Adipose tissue (tissue), 3 donors: ENCODE data around the gene CIART. TPM values are rescaled to one million over a fixed set of nuclear protein-coding genes. Genes with fewer than 3 reads are reported as not detected.
"Not testable (repeated sequence)": the region's sequence is repeated elsewhere in the genome, so short reads cannot be mapped to it uniquely, and the experiment has no call there.

Source experiments
- H3K27ac ChIP-seq: one replicate; pipeline ENCODE4 v1.5.1; 2013; ENCODE audit warnings: low read depth, low read length
- WGBS, 3 donors: extraction: QIAGEN DNeasy Blood & Tissue Kit; methylation state at CpG; one replicate each; pipeline ENCODE4 v1.1.7; 2013; 5-methylcytosine and 5-hydroxymethylcytosine counted together
- polyA plus RNA-seq, 3 donors: library from polyadenylated mRNA; stranded (reverse); fragments of 200-250 nt; gene quantifications; one replicate each; pipeline ENCODE4 v1.2.3, GENCODE V29; 2013
- donor health status: healthy with polysubstance abuse.
- donor health status: Bipolar disorder and iron deficiency.
- donor health status: healthy.

CIART gene, protein sequence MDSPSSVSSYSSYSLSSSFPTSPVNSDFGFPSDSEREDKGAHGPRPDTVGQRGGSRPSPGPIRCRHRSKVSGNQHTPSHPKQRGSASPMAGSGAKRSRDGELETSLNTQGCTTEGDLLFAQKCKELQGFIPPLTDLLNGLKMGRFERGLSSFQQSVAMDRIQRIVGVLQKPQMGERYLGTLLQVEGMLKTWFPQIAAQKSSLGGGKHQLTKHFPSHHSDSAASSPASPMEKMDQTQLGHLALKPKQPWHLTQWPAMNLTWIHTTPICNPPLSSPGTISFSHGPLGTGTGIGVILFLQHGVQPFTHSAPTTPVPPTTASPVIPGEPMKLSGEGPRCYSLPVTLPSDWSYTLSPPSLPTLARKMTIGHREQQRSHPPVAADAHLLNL
- polyA plus RNA-seq: 1 to 10 TPM; 1.8 to 2.2 (median 1.8) TPM

DNA sequence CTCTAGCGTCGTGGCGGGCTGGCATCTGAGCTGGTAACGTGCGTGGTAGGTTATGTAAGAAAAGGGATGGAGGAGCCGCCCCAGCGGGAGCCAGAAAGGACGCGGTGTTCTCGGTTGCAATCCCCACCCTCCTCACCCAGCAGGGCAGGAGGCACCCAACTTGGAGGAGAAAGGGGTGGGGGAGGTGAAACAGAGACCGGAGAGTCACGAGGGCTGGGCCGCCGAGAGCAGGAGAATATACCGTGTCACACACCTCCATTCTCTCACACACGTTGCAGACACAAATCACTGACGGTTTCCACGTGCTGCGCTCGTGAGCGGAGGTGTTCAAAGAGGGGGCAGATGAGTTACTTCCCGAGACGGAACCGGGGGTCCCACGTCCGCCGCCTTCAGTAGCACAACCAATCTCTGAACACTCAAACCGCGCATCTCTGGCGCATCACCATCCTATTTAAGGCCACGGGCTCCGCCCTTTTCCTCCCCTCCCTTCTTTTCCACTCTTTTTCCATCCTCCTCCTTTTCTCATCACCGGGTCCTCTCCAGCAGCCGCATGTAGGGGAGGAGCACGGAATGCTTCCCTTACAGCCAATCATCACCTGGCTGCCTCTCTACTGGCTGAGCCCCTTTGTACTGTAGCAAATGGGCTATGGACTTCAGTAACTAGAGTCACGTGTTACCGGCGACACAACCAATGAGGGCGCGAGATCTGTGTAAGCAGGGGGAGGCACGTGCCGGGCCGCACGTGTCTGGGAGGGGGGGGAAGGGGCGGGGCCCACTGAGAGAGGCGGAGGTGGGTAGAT lies at the start of gene CIART:
CIART (plus strand) TSS at position 797 of the 800 bp plus-strand sequence. CDS start 714 bp downstream, outside the sequence.
- H3K27ac ChIP-seq: no peak within 1 kb of the TSS
- 0 to 2% (median 1%) methylated on average over 44 to 46 of the region's 46 CpGs for WGBS, 3 donors

DNA sequence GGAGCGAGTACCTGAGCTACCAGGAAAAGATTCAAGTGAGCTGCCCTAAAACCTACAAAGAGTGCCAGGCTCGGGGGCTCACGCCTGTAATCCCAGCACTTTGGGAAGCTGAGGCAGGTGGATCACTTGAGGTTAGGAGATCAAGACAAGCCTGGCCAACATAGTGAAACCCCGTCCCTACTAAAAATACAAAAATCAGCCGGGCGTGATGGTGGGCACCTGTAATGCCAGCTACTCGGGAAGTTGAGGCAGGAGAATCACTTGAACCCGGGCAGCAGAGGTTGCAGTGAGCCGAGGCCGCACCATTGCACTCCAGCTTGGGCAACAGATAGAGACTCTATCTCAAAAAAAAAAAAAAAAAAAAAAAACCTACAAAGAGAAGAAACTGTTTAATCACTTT lies 49.4 kb upstream of the CIART start:
- 88 to 92% (median 91%) methylated on average over 10 of the region's 10 CpGs for WGBS, 3 donors
- not testable (repeated sequence) for H3K27ac ChIP-seq

DNA sequence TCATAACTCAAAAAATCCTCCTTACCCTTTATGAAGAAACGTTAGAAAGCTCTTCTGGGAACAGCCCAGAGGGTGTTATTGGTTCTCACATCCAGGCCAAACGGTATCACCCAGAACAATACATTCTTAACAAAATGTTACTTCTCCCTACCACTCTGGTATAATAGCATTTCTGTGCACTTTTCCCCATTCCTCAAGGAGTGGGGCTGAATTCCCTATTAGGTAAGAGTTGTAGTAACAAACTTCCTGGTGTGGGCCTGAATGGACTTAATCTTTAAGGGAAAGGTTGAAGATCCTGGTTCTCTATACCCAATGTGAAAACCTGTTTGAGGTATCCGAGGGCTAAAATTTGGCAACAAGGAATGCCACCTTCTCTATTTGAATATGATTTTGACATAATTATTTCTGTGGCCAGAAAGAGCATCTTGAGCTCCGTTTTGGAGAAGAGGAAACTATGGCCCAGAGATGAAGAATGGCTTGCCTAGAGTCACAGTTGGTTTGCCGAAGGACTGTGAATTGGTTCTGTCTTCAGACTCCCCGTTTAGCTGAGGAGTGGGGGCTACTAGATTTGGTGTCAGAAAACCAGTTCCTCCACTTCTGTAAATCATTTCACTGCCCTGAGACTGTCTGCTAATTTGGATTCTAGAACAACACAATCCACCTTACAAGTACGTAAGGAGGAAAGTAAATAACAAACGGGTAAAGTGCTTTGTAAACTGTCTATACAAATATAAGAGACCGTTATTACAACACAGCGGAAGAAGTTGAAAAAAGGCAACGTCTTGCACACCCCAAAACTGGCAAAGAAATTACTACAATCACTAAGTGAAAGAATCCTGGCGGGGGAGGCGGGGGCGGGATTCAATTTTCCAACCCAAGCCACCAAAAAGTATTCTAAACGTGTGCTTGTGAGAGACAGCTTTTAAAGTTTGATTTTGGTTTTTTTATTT lies 48.7 kb upstream of the CIART start:
- H3K27ac ChIP-seq: no peak overlapping the region
- WGBS, 3 donors: 10 to 13% (median 10%) methylated on average over 15 of the region's 15 CpGs

DNA sequence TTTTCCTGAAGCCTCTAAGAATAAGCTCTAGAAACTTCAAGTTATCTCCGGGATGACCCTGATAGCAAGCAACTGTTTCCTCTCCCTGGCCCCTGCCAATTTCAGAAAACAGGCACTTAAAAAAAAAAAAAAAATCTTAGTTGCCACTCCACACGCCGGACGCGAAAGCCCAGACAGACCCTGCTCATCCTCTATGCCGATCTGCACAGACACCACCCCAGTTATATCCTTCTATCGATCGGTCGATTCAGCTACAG lies 48.1 kb upstream of the CIART start:
- WGBS, 3 donors: 0 to 1% (median 1%) methylated on average over 9 of the region's 9 CpGs
- peak overlapping the region; percentile 88 for H3K27ac ChIP-seq

DNA sequence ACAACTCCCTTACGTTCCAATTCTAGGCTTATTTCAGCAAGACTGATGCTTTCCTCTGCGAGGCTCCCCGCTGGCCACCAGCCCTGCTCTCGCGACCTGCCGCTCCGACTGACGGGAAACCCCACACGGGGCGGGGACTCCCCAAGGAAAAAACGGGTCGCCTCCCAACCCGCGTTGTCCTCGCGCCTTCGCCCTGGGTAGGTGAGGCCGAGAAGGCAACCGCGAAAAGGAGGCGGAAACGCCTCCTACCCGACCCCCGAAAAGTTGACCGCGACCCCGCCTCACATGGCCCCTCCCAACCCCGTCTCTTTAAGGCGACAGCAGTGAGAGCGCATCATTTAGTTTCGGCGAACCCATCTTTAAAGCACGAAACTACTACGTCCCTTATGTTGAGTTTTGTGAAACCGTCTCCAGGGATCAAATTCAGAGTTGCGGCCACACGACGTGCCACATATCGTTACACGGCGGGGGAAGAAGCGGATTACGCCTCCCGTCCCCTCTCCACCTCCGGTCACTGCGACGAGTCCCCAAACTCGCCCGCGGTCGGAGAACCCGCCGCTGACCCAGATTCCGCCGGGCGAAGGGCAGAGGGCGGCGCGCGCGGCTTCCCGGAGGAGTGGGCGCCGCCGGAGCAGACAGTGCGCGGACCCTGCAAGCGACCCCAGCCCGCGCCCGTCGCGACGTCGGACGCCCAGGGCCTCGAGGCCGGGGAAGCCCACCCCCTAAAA lies 47.6 kb upstream of the CIART start:
- WGBS, 3 donors: 0 to 1% (median 0%) methylated on average over 73 to 78 of the region's 78 CpGs
- peak overlapping the region; percentile 88 for H3K27ac ChIP-seq

DNA sequence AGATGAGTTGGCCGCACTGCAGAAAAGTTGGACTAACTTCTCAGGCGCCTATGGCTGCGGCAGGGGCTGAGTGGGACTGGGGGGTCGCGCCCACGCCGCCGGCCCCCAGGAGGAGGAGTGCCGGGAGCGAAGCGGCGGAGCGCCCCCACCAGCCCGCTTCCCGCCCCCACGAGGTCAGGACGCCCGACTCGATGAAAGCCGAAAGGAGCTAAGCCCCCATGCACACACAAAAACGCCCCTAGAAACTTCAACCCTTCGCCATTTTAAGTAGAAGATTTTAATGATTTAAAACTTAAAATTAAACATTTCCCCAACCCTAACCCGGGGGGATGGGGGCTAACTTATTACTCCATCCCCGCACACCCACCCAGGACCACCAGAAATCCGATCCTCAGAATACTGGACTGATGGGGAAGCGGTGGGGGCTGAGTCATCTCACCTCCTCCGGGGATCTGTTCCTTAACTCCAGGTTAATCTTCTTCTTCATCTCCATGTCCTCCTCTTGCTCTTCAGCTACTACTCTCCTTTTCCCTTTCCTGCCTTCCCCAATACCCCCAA lies 47.0 kb upstream of the CIART start:
- 0 to 1% (median 0%) methylated on average over 24 to 27 of the region's 27 CpGs for WGBS, 3 donors

DNA sequence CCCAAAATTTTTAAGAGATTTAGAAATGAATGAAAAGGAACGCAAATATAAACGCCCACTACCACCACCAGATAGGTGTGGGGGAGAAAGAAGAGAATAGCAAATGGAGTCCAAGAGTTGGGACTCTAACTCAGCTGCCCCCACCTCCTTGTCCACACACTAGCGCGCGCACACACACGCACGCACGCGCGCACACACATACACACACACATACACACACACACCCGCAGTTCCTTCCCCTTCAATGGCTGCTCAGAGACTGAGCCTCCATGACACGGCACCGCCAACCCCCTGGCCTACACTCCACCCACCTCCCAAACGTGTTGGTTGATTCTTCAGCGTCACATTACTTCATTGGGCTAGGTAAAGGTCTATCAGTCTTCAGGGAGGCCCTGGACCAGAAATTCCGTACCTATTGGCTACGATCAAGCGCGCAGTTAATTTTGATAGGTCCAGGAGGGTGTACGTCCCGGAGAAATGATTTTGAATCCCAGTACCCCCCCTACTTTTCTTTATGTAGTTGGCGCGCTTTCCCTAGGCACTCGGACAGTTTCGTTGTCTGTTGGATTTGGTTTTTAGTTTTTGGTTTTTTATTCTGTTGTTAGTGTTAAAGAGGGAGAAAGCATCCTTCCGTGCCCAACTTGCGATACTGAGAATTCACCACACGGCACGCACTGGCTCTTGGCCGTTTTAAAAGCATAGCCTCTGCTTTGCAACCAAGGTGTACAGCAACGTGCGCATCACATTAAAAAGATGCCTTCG lies 46.3 kb upstream of the CIART start, which contains the start of gene ANP32E:
ANP32E (minus strand) TSS at position 261 of the 762 bp plus-strand sequence. CDS start 326 bp downstream, outside the sequence.
- 0 to 1% (median 0%) methylated on average over 33 of the region's 33 CpGs for WGBS, 3 donors
- peak within 1 kb of the TSS; percentile 88 for H3K27ac ChIP-seq

More for the DNA sequence above, 47.0 kb upstream of the CIART start:
- peak overlapping the region; percentile 88 for H3K27ac ChIP-seq

DNA sequence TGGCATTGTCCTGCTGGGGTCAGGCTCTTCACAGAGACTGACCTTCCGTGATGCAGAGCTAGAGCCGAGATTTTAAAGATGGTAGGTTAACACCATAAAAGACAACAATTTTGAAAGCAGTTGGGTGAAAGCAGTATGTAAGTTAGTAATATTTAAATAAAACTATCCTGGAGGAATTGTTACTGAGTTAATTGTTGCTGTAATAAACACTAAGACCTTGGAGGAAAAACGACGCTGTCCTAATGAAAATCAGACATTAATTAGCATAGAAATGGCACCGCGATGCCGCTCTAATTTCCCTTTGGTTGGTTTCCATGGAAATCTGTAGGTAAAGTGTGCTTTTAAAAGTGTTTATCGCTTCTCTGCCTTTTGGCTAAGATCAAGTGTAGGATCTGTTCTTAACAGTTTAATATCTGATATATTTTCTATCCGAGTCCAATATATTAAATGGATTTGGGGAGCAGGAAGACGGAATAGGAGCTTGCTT lies 45.7 kb upstream of the CIART start:
- no peak overlapping the region for H3K27ac ChIP-seq
- WGBS, 3 donors: 27 to 31% (median 29%) methylated on average over 10 of the region's 10 CpGs

DNA sequence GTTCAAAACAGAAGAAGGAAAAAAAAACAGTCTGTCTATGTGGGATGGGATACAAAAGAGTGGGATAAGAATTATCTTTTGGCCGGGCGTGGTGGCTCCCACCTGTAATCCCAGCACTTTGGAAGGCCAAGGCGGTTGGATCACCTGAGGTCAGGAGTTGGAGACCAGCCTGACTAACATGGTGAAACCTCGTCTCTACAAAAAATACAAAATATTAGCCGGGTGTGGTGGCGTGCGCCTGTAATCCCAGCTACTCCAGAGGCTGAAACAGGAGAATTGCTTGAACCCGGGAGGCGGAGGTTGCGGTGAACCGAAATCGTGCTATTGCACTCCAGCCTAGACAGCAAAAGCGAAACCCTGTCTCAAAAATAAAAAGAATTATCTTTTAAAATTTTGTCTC lies 45.2 kb upstream of the CIART start:
- not testable (repeated sequence) for H3K27ac ChIP-seq
- 94 to 96% (median 94%) methylated on average over 13 of the region's 13 CpGs for WGBS, 3 donors

DNA sequence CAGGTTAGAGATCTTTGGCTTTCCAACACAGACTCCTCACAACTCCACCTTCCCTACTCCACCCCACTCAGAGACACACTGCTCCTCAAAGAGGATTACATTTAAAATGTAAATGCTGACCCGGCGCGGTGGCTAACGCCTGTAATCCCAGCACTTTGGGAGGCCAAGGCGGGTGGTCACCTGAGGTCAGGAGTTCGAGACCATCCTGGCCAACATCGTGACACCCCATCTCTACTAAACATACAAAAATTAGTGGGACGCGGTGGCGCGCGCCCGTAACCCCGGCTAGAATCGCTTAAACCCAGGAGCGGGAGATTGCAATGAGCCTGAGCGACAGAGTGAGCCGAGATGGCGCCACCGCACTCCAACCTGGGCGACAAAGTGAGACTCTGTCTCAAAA lies 44.6 kb upstream of the CIART start:
- 95 to 96% (median 95%) methylated on average over 21 of the region's 21 CpGs for WGBS, 3 donors

DNA sequence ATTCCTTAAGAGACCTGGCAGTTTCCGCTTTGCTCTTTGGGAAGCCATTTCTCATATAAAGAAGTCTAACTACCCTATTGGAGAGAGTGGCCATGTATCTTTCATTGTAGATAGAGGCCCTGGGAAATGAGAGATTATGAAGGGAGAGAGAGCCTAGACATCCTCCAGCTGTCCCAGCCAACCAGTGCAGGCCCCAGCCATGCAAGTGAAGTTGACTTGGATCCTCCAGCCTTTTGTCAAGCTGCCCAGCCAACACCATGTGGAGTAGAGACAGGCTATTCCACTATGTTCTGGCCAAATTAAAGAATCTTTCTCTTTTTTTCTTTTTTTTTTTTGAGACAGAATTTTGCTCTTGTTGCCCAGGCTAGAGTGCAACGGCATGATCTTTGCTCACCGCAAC lies 39.4 kb upstream of the CIART start:
- no peak overlapping the region for H3K27ac ChIP-seq
- 91 to 96% (median 93%) methylated on average over 3 of the region's 3 CpGs for WGBS, 3 donors

More for the DNA sequence above, 44.6 kb upstream of the CIART start:
- no peak overlapping the region for H3K27ac ChIP-seq

DNA sequence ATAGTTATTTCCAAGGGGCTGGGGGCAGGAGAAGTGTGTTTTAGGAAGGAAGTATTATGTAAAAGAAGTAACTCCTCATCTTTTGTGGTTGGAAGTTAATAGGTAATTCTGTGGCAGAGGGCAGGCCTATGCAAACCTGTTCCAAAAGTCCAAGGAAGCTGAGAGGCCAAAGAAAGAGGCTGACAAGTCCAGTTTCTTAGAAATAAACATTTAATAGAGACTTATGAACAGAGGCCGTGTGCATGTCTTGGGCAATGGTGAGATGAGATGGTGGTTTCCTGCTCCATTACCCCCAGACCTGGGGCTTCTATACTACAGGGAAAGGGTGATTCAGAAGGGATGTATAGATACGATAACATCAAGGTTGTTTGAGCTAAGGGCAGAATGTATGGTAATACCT lies 32.4 kb upstream of the CIART start:
- 60 to 85% (median 60%) methylated on average over 2 of the region's 2 CpGs for WGBS, 3 donors

DNA sequence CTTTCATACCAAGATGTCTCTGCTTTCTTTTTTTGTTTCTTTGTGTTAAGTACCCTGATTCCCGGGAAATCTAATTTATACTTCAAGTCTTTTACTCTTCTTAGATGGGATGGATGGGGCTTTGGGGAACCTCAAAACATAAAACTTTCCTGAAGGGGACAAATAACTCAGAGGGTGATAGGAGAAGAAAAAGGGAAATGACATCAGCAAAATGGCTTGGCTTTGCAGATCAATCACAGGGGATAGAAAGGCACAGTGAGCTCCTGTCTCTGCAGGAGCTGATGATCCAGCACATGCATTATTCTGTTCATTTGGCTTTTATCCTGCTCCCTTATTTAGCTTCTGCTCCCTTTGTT lies 26.2 kb upstream of the CIART start:
- 0 to 3% (median 3%) methylated on average over 1 of the region's 1 CpG for WGBS, 3 donors
- H3K27ac ChIP-seq: no peak overlapping the region

More for the DNA sequence above, 32.4 kb upstream of the CIART start:
- no peak overlapping the region for H3K27ac ChIP-seq

DNA sequence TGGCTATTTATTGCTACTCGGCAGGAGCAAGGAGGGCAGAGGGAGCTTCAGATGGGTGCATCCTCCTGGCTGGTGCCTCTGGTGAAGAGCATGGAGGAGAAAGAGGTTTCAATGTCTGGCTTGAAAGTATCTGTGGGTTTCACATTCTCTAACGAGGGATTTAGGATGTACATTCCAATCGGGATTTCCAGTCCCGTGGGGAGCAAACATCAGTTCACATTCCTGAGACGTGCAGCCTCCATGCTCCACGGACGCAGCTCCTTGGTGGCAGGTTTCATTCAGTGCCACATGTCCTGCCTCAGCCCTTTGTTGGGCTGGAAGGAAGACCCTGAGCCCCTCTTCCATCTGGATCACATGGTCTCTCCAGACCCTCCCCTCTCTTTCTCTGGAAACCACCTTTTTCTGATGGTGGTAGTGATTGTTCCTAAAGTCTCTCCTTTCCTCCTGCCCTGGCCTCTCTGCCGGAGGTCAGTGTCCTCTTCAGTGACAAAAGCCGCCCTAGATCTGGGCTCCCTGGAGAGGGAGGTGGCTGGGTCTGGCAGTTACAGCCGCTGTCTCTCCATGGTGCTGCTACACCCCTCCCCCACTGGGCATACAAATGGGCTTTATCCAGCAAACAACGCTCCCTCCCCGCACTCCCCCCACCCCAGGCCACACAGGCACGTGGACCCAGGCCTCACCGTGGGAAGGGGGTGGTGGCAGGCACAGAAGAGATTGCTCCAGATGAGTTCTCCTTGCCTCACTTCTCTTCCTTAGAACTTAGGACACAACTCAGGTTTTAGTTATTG lies 25.6 kb upstream of the CIART start:
- WGBS, 3 donors: 27 to 34% (median 29%) methylated on average over 14 of the region's 14 CpGs
- no peak overlapping the region for H3K27ac ChIP-seq

DNA sequence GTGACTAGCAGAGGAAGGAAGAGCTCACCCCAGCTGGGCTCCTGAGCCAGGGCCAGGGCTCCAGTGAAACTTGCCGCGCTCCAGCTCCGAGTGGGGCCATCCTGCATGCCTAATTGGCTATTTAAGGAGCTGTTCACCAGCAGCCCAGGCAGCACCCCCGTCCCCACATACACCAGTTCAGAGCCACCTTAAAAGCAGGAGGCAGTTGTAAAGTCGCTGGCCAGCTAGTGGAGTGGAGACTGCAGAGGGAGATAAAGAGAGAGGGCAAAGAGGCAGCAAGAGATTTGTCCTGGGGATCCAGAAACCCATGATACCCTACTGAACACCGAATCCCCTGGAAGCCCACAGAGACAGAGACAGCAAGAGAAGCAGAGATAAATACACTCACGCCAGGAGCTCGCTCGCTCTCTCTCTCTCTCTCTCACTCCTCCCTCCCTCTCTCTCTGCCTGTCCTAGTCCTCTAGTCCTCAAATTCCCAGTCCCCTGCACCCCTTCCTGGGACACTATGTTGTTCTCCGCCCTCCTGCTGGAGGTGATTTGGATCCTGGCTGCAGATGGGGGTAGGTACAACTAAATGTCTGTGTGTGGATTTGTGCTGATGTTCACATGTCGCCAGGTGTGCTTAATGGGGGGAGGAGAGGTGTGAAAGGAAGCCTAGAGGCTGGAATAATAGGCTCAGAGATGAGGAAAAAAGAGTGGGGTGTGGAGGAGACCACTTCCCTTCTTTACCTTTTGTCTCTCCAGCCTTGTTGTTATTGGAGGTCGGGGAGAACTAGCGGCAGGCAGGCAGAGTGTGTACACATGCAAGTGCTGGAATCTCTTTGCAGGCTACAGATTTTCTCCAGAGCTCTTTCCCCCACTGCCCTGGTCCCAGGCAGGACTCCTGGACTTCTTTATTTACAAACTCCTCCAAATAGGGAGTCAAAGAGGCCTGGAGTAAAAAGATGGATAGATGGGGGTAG lies 24.4 kb upstream of the CIART start, which contains the start of gene CA14:
CA14 (plus strand) TSS at position 151 of the 962 bp plus-strand sequence; CDS start at position 506, 355 bp downstream.
- no peak within 1 kb of the TSS for H3K27ac ChIP-seq
- 48 to 59% (median 51%) methylated on average over 13 of the region's 13 CpGs for WGBS, 3 donors
